ENCODE data around the gene PPARA.

DNA sequence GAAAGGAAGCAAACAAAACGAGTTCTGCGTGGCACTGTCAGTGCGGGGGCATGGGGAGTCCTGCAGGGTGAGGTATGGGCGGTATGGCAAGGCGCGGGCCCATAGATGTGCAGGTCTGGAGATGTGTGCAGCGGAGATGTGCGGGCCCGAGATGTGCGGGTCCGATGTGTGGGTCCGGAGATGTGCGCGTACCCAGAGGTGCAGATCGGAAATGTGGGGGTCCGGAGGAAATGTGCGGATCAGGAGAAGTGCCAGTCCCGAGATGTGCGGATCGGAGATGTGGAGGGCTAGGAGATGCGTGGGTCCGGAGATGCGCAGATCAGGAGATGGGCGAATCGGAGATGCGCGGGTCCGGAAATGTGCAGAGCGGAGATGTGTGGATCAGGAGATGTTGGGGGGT lies 63.8 kb downstream of the PPARA start:
- TF ChIP-seq, protein P1, sequence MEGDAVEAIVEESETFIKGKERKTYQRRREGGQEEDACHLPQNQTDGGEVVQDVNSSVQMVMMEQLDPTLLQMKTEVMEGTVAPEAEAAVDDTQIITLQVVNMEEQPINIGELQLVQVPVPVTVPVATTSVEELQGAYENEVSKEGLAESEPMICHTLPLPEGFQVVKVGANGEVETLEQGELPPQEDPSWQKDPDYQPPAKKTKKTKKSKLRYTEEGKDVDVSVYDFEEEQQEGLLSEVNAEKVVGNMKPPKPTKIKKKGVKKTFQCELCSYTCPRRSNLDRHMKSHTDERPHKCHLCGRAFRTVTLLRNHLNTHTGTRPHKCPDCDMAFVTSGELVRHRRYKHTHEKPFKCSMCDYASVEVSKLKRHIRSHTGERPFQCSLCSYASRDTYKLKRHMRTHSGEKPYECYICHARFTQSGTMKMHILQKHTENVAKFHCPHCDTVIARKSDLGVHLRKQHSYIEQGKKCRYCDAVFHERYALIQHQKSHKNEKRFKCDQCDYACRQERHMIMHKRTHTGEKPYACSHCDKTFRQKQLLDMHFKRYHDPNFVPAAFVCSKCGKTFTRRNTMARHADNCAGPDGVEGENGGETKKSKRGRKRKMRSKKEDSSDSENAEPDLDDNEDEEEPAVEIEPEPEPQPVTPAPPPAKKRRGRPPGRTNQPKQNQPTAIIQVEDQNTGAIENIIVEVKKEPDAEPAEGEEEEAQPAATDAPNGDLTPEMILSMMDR (conservative IDR thresholded peaks at IDR 0.05 in 1 of 2, IDR thresholded peaks at IDR 0.05 in 1 of 2; ENCODE audit: low read depth in 1 of 2, low read length in 2 of 2): no peak
- no peak for TF ChIP-seq EZH2 (IDR thresholded peaks at IDR 0.05; ENCODE audit: low read length, missing control alignments)

Measured in fibroblast of lung (primary cell).